Activated CD4-positive, alpha-beta T cell treated with anti-CD3 and anti-CD28 coated beads for 48 hours (primary cell): ENCODE results near the gene ROPN1B.
A peak's percentile ranks its signal among the peaks of the same experiment; 100 is the strongest.
"Not testable (repeated sequence)": the region's sequence is repeated elsewhere in the genome, so short reads cannot be mapped to it uniquely, and the experiment has no call there.

ENCODE experiments used
- DNase-seq: peaks from one replicate; pipeline ENCODE4 v3.0.0-alpha.2; 2020

The ROPN1B gene

DNA sequence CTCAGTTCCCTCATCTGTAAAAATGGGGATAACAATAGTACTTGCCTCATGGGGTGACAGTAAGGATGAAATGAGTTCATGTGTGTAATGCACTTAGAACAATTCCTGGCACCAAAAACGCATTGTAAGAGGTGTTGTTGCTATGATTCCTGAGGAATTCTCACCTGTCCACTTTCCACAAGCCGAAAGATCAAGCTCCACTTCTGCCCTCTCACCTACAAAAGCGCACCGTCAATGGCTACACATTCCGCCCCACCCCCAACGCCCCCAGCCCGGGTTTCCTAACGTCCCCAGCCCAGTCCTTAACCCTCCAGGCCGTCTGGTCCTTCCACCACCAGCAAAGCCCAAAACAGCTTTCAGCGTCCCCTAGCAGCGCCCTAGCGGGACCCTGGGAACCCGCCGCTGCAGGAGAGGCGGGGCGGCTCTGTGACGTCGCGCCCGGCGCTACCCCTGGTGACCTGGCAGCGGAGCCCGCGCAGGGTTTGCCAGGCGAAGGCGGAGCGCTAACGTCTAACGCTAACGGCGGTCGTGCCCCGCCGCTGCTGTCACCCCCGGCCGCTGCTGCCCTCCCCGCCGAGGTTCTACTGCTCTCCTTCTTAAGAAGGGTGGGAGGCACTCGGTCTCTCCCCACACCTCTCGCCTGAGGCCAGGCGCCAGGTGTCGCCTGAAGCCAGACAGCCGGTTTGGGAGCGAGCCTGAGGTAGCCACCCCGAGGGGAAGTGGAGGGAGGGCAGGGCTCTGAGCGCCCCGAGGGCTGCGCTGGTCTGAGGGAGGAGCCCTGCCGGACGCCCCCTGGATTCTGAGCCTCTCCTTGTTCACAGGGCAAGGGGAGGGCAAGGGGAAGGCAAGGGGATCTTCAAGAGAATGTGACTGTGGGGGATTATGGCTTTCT is at the start of gene ROPN1B:
TSS of gene ROPN1B (plus strand) at position 478 of the 892 bp plus-strand sequence. CDS start 2,877 bp downstream, outside the sequence.
- not testable (repeated sequence) for DNase-seq

DNA sequence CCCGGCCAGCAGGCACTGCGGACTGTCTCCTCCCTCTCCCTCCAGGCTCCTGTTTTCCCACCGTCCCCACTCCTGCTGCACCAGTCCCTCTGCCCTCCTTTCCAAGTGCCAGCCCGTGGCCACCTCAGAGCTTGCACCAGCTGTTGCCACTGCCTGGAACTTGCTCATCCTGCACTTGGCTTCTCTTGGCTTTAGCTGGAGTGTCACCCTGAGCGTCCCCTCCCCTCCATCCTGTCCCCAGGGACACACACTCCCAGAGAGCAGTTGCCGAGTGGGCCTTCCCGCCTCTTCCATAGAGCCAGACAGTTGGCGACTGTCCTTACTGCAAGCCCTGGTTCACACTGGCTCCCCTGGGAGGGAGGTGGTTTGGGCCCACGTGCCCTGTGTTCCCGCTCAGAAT is 48.8 kb upstream of the ROPN1B start:
- not testable (repeated sequence) for DNase-seq

DNA sequence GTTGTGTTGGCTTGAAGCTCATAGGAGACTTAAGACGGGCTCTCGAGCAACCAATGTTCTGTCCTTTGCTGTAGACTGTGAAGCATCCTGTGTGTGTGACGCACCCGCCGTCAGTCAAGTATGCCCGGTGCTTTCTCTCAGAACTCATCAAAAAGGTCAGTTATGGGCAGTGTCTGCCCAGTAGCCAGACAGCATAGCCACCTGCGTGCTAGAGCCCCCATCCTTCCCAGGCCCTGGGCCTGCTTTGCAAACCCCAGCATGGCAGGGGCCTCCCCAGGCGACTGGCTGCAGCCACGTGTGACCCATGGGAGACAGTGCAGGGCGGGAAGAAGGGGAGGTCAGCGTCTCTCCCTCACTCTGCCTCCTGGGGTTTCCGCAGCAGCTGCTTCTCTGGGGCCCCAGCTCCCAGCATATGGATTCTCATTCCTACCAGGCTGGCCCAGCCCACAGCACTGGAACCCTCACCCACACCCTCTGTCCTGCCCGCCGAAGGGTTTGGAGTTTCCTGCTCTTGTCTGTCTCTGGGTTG is 48.2 kb upstream of the ROPN1B start:
- DNase-seq, result not testable (repeated sequence)

DNA sequence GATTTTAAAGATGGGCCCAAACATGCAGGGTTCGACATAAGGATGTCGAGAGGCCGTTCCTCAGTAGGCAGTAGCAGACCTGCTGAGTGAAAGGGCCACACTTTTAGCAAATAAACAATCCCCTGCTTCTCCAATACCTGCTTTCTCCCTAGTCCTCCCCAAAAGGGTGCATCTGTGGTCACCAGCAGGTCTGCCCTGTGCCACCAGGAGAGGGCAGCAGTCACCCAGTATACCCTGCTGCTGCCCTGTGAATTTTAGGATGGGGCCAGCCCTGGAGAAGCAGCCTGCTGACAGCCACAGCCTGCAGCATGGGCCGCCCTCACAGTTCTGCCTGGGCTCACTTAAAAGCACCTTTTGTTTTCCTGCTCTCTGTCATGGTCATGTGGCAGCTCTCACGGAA is 47.3 kb upstream of the ROPN1B start:
- DNase-seq, result peak; percentile 68

DNA sequence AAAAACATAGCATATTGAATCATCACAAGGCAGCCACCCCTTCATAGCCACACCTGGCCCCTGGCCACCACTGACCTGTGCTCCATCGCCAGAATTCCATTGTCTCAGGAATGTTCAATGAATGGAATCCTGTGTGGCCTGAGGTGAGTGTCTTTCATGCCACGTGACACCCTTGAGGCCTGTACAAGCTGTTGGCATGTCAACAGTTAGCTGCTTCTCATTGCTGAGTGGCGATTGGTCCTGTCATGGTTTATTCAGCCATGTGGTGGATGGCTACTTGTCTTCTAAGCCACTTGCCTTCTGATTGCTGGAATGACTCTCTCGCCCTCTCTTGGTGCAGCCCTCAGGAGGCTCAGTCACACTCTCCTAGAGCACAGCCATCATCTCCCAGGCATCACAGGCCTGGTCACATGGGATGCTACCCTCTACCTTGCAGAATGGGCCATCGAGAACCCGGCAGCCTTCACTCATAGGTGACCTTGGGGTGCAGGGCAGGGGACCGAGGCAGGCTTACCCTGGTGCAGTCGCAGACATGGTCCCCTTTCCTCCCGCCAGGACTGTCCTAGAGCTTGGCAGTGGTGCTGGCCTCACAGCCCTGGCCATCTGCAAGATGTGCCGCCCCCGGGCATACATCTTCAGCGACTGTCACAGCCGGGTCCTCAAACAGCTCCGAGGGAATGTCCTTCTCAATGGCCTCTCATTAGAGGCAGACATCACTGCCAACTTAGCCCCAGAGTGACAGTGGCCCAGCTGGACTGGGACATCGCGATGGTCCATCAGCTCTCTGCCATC is 45.5 kb upstream of the ROPN1B start:
- DNase-seq, result not testable (repeated sequence)

DNA sequence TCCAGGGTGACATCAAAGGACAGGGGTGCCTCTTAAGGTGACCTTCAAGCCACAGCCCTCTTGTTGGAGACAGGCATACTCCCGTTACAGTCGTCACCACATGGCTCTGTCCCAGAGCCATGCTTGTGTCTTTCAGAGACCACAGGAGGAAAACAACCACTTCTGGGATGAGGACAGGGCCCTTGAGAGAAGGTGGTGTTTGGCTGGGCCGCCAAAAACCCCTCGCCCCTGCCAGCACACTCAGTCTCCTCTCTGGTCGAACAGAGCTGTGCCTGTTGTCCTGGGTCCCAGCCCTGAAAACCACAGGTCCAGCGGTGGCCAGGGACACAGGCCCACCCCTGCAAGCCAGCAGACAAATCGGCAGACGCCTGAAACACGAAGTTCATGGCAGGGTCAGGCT is 44.7 kb upstream of the ROPN1B start:
- DNase-seq, result not testable (repeated sequence)

DNA sequence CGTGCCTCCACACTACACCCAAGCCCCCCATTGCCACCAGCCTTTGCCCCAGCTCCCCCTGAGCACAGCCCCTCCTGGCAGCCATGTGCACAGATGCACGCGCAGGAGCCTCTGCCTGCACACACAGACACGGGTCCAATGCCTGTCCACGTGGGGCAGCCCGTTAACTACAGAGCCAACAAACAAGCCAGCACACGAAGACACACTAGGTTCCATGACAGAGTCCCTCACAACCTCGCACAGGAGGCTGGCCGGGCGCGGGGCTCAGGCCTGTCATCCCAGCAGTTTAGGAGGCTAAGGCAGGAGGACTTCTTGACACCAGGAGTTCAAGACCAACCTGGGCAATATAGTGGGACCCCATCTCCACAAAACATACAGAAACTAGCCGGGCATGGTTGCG is 43.3 kb upstream of the ROPN1B start:
- not testable (repeated sequence) for DNase-seq

DNA sequence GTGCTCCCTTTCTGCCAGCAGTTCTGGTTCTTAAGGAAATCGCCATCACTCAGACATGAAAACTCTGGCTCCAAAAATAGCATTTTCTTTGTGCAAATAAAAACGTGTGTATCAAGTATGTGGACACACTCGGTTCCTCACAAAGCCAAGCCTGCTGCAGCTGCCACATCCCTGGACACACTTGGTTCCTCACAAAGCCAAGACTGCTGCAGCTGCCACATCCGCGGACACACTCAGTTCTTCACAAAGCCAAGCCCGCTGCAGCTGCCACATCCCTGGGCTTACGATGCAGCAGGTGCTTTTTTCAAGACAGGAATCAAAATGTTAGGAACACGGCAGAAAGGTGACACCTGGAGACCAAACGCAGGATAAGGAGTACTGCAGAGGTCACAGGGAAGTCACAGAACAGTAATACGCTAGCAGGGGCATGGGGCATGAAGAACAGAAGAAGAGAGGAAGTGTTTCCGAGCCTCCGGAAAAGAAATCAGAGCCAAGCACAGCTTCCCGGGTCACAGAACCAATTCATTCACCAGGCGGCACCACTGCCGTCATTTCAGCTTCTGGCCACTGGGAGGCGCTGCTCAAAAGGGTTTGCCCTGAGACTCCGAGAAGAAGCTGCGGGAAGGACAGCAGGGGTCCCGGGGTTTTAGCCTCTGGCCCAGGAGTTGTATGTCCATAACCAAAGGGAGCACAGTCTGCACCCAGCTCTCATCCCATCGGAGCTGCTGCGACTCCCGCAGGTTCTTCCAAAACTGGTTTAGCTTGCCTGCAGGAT is 40.0 kb upstream of the ROPN1B start:
- peak; percentile 79 for DNase-seq

DNA sequence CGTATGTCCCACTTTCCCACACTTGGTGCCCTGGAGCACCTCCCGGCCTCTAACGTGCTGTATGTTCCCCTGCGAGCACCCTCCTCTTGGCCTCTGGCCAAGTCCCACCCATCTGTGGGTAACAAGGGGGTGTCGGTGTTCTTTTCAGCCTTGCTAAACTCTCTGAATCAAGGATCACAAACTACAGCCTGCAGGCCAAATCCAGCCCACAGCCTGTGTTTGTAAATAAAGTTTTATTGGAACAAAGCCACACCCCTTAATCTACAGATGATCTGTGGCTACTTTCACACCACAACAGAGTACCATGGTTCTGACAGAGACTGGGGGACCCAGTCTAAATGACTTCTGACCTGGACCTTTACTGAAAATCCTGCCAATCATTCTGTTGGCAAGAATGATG is 39.2 kb upstream of the ROPN1B start:
- not testable (repeated sequence) for DNase-seq

DNA sequence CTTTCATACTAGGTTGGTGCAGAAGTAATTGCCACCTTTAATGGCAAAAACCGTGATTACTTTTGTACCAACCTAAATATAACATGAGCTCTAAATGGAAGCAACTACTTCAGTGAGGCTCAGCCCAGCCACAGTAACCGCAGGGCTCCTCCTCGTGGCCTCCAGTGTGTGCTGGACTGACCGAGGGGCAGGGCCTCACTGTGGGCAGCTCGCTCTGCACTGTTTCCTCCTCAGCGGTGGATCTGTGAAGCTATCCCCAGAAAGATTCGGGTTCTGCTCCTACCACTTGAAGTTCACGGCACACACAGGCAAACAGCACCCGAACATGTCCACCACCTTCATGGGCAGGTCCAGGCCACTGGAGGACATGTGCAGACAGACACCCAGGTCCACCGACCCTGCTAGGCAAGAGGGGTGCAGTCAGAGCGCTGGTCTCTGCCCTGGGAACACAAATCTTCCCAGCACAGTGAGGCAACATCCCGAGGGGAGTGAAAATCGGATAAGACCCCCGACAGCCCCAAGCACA is 37.6 kb upstream of the ROPN1B start:
- DNase-seq, result not testable (repeated sequence)

DNA sequence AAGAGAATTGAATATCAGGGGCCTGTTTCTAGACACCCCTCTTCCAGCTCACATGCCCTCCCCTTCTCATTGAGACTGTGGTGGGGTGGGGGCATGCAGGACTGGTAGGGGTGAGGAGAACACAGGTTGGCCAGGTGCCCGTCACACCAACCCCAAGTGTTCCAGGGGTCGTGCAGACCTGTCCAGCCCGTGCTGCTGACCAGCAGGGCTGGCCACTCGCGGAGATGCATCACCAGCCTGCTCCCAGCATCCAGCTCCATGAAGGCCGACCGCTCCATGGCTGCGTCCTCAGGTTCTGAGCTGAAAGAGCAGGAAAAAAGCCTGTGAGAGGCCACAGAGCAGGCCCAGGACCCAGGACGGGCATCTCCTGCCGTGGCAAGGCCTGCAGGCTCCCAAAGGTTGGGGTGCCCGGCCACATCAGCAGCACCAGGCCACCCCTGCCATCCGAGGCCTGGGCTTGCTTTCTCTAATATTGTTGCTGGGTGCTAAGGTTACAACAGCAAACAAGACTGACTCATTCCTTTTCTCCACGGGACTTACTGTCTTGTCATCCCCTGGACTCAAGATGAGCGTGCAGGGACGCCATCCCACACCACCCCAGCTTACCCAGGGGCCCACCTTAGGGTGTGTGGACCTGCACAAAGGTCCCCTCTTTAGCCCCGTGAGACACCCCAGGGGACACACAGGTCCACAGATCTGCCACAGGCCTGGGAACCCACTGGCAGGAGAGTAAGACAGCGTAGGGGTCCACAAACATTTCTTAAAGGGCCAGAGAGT is 35.4 kb upstream of the ROPN1B start:
- DNase-seq, result not testable (repeated sequence)

DNA sequence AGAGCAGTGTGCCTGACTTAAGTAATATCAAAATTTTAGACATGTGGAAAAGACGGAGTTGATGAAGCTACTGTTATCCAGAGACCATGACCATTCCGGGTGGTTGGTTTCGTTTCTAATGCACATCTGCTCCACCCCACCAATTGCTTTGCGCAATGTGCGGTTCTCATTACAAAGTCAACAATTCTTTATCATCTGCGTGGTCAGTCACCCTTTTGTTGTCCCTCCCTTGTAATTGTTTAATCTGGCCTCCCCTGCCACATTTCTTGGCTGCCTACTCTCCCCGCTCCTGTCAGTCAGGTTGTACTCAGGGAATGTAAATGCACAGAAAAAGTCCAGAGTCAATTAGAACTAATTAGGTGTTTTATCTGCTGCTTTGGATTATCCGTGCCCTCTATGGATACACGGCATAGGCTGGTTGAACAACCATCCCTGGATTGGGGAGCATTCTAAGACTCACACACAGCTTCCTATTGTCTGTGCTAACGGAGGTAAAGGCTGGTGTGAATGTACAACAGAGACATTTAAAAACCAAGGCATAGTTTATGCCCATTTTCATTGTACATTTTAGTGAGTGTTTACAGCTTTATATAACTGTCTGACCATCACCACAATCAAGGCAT is 33.6 kb upstream of the ROPN1B start:
- DNase-seq, result not testable (repeated sequence)

DNA sequence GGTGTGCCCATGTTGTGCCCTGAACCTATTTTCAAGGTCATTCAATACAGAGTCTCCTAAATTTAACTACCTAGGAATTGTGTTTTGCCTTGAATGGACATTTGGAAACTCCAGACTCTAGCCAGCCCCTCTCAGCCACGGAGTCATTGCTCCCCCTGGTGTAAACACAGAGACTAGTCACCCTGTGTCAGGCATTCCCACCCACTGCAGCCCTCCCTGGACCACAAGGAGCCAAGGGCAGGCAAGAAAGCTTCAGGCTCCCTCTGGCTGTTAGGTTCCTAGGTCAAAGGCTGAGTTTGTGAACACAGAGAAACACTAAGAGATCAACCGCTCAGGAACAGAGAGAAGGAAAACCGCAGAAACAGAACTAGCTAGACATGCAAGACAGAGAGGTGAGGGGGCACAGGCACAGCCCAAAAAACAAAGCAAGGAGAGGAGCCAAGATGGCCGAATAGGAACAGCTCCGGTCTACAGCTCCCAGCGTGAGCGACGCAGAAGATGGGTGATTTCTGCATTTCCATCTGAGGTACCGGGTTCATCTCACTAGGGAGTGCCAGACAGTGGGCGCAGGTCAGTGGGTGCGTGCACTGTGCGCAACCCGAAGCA is 32.7 kb upstream of the ROPN1B start:
- not testable (repeated sequence) for DNase-seq

DNA sequence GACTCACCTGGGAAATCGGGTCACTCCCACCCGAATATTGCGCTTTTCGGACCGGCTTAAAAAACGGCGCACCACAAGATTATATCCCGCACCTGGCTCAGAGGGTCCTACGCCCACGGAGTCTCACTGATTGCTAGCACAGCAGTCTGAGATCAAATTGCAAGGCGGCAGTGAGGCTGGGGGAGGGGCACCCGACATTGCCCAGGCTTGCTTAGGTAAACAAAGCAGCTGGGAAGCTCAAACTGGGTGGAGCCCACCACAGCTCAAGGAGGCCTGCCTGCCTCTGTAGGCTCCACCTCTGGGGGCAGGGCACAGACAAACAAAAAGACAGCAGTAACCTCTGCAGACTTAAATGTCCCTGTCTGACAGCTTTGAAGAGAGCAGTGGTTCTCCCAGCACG is 32.1 kb upstream of the ROPN1B start:
- not testable (repeated sequence) for DNase-seq

DNA sequence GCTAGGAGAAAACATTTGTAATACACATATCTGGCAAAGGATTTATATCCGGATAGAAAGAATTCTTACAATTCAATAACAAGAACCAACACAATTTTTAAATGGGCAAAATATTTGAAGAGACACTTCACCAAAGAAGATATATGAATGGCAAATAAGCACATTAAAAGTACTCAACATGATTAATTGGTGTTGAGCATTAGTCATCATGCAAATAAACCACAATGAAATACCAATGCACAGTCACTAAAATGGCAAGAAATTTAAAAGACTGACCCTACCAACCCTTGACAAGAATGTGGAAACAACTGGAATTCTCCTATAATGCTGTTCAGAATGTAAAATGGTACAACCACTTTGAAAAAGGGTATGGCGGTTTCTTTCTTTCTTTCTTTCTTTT is 21.2 kb upstream of the ROPN1B start:
- not testable (repeated sequence) for DNase-seq

DNA sequence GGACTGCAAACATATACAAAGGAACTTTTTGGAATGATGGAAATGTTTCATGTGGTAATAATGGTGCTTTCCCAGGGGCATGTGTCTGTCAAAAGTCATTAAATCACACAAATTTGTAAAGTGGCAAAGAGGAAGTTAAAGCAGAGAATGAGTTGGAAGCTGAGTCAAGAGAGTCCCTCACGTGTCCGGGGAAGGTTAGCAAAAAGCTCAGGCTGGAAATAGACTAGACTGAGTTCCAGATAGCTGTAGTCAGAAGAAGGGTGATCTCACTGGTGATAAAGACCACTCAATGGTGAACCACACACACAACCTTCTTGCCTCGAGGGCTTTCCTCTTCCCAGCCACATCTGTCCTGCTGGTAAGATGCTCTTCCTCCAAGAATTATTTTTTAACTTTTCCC is 20.1 kb upstream of the ROPN1B start:
- DNase-seq, result not testable (repeated sequence)

DNA sequence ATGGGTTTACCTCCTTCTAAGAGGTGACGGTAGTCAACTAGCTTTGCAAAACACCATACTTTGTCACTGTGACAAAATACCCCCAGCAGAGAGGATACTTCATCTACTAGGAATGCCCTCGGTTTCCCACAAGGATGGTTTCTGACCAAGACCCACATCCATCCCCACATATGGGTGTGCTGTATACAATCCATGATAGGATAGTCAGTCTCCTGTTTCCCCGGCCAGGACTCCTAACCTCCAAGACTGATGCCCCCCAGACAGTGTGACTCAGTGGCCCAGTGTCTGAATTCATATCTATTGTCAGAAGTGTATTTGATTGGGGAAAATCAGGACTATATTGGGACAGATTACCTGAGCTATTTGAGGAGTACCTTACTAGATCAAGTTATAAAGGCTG is 17.8 kb upstream of the ROPN1B start:
- DNase-seq, result not testable (repeated sequence)

DNA sequence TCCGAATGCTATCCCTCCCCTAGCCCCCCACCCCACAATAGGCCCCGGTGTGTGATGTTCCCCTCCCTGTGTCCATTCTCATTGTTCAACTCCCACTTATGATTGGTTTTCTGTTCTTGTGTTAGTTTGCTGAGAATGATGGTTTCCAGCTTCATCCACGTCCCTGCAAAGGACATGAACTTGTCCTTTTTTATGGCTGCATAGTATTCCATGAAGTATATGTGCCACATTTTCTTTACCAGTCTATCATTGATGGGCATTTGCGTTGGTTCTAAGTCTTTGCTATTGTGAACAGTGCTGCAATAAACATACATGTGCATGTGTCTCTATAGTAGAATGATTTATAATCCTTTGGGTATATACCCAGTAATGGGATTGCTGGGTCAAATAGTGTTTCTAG is 12.0 kb upstream of the ROPN1B start:
- DNase-seq, result not testable (repeated sequence)

DNA sequence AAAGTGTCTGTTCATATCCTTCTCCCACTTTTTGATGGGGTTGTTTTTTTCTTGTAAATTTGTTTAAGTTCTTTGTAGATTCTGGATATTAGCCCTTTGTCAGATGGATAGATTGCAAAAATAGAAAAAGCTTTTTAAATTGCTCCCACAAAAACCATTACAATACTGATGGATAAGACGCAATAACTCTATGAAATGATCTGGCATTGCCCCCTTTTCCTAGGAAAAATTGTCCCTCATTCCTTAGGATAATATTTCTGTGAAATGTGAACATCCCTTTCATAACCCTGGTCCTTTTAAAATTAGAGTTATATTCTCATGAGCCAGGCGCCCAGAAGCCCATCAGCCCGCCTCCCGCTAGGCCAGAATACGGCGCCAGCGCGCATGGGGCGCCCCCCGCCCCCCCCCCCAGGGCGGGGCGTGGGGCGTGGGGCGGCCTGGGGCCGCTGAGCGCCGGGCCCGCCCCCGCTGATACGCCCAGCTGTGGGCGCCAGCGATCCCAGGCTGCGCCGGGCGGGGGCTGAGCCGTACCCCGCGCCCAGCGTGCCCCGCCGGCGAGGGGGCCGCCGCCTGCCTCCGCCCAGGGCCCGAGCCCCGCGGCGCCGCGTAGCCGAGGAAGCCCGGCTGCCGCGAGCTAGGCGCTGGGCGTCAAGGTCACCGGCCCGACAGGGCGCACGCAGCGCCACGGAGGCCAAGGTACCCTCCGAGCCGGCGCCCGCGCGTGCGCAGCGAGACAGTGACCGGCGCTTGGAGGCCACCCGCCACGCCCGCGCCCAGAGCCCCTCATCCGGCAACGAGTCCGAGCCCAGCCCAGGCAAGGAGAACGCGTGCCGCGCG is 11.1 kb upstream of the ROPN1B start:
- no peak for DNase-seq
